Stomach (tissue), 4 donors: ENCODE data around the gene KLRG1.

Experiments used
- POLR2A ChIP-seq, 4 donors: fragments of 450-650 bp; IDR thresholded peaks; one replicate each; pipeline ENCODE4 v1.6.1; 2016; ENCODE audit warnings: antibody characterized with exemption in 4 of 4, control low read depth in 2 of 4, mild to moderate bottlenecking in 1 of 4, moderate library complexity in 1 of 4
- POLR2AphosphoS5 ChIP-seq, 3 donors: sonication (generic); formaldehyde crosslinking; IDR thresholded peaks; one replicate each; pipeline ENCODE4 v1.6.1; 2016; ENCODE audit warnings: antibody characterized with exemption in 3 of 3
- TF ChIP-seq, protein P1 (sequence below), 7 experiments: fragments of 450-650 bp in 4 of 7; fragments of 200-600 bp in 3 of 7; sonication (generic) in 3 of 7; IDR thresholded peaks; one replicate each; pipeline ENCODE4 v1.5.1; 2016 to 2019; ENCODE audit warnings: antibody characterized with exemption in 7 of 7, control low read depth in 2 of 7, mild to moderate bottlenecking in 1 of 7

DNA sequence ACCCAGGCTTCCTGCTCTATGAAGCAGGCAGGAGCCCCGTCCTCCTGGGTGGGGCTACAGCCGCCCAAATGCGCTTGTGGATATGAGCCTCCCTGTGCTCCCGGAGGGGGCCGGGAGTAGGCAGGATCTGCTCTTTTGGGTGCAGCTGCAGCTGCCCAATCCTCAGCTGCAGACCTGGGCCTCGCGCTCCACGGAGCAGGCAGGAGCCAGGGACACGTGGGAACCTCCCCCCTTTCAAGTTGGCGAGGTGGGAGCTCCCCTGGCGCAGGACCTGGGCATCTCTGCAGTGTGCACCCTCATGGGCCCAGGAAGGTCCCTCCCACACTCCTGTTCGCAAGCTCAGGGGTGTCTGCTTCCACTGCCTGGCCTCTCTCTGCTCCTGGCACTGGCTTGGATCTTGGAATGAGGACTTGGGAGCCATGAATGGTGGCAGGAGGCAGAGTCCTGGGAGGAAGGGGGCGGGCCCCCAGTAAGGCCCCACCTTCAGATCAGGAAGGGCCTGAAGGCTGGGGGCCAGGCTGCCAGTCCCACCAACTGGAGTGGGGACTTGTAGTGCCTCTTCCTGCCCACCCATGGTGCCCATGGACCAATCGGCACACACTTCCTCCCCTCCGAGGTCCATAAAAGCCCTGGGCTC, 61.3 kb downstream of the KLRG1 start:
- TF ChIP-seq, protein P1, sequence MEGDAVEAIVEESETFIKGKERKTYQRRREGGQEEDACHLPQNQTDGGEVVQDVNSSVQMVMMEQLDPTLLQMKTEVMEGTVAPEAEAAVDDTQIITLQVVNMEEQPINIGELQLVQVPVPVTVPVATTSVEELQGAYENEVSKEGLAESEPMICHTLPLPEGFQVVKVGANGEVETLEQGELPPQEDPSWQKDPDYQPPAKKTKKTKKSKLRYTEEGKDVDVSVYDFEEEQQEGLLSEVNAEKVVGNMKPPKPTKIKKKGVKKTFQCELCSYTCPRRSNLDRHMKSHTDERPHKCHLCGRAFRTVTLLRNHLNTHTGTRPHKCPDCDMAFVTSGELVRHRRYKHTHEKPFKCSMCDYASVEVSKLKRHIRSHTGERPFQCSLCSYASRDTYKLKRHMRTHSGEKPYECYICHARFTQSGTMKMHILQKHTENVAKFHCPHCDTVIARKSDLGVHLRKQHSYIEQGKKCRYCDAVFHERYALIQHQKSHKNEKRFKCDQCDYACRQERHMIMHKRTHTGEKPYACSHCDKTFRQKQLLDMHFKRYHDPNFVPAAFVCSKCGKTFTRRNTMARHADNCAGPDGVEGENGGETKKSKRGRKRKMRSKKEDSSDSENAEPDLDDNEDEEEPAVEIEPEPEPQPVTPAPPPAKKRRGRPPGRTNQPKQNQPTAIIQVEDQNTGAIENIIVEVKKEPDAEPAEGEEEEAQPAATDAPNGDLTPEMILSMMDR (IDR thresholded peaks at IDR 0.05) = no peak
- TF ChIP-seq POLR2AphosphoS5 (IDR thresholded peaks at IDR 0.05) = no peak
- no peak for TF ChIP-seq POLR2A (IDR thresholded peaks at IDR 0.05)
